Measurements from ENCODE around the gene PRPSAP1.
A peak's percentile ranks its signal among the peaks of the same experiment; 100 is the strongest.

DNA sequence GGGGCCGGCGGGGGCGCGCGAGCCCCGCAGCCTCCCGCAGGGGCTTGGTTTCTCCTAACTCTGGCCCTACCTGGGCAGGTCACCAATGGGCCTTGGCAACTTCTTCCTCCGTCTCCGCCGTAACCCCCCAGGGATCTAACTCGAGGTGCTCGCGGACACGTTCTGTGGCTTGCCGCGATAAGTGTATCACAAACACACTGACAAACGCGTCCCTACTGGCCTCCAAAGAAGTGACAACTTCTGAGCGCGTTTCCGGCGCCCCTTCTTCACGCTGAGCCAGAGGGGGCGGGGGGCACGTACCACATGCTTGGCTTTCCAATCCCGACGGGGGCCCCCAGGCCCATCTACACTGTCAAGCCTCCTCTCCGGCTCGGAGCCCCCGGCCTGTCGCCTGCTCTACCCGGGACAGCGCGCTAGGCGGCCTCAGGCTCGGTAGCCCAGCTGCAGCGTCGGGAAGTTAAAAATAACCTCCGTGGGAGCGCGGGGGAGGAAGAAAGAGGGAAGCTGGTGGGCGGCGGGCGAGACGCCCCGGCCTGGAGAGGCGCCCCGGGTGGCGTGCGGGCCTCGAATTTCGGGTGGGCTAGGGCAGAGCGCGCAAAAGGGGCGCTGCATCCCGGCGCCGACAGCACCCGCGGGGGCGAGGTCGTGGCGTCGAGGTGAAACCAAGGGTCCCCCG, 30.0 kb upstream of the PRPSAP1 start:
- TF ChIP-seq POLR2AphosphoS5 (IDR thresholded peaks at IDR 0.05) (no peak), POLR2A (IDR thresholded peaks at IDR 0.05) (no peak), EP300 (IDR thresholded peaks at IDR 0.05) (no peak)
- TF ChIP-seq, protein P1, sequence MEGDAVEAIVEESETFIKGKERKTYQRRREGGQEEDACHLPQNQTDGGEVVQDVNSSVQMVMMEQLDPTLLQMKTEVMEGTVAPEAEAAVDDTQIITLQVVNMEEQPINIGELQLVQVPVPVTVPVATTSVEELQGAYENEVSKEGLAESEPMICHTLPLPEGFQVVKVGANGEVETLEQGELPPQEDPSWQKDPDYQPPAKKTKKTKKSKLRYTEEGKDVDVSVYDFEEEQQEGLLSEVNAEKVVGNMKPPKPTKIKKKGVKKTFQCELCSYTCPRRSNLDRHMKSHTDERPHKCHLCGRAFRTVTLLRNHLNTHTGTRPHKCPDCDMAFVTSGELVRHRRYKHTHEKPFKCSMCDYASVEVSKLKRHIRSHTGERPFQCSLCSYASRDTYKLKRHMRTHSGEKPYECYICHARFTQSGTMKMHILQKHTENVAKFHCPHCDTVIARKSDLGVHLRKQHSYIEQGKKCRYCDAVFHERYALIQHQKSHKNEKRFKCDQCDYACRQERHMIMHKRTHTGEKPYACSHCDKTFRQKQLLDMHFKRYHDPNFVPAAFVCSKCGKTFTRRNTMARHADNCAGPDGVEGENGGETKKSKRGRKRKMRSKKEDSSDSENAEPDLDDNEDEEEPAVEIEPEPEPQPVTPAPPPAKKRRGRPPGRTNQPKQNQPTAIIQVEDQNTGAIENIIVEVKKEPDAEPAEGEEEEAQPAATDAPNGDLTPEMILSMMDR (IDR thresholded peaks at IDR 0.05): peak in 4 of 6 experiments; percentile 14 to 56 (median 45)

Measured in upper lobe of left lung (tissue), 4 donors.